Measurements from ENCODE around the gene PHACTR2. TPM values are rescaled to one million over a fixed set of nuclear protein-coding genes. Genes with fewer than 3 reads are reported as not detected.
"Not testable (repeated sequence)": the region's sequence is repeated elsewhere in the genome, so short reads cannot be mapped to it uniquely, and the experiment has no call there.

Gene PHACTR2
- total RNA-seq, 2 experiments from 2014 or later, result 10.7 to 12.2 TPM

DNA sequence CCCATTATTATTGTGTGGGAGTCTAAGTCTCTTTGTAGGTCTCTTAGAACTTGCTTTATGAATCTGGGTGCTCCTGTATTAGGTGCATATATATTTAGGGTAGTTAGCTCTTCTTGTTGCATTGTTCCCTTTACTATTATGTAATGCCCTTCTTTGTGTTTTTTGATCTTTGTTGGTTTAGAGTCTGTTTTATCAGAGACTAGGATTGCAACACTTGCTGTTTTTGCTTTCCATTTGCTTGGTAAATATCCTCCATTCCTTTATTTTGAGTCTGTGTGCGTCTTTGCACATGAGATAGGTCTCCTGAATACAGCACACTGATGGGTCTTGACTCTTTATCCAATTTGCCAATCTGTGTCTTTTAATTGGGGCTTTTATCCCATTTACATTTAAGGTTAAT, 177.3 kb downstream of the PHACTR2 start:
- H3K4me3 Mint-ChIP-seq; CTCF ChIA-PET; intact Hi-C loops (cut with micrococcal nuclease); DNase-seq; H3K27ac Mint-ChIP-seq; H3K27me3 Mint-ChIP-seq (ENCODE audit: low read depth): not testable (repeated sequence)
- H3K4me1 Mint-ChIP-seq (ENCODE audit: low read depth), result peaks cover 29% of the 10 kb centered on the region
- H3K36me3 Mint-ChIP-seq (ENCODE audit: low read depth), result peaks cover 82% of the 10 kb centered on the region
- peaks cover 11% of the 10 kb centered on the region for H3K9me3 Mint-ChIP-seq

DNA sequence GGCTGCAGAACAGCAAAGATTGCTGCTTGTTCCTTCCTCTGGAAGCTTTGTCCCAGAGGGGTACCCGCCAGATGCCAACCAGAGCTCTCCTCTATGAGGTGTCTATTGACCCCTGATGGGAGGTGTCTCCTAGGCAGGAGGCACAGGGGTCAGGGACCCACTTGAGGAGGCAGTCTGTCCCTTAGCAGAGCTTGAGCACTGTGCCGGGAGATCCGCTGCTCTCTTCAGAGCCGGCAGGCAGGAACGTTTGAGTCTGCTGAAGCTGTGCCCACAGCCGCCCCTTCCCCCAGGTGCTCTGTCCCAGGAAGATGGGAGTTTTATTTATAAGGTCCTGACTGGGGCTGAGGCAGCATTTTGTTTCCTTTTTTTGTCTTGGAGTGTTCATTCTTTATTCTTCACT, 179.0 kb downstream of the PHACTR2 start:
- Mint-ChIP-seq H3K4me1 (ENCODE audit: low read depth) (peaks cover 27% of the 10 kb centered on the region), H3K36me3 (ENCODE audit: low read depth) (peaks cover 76% of the 10 kb centered on the region)
- H3K9me3 Mint-ChIP-seq; intact Hi-C loops (cut with micrococcal nuclease); CTCF ChIA-PET; H3K27me3 Mint-ChIP-seq (ENCODE audit: low read depth); H3K4me3 Mint-ChIP-seq; DNase-seq; H3K27ac Mint-ChIP-seq: not testable (repeated sequence)

DNA sequence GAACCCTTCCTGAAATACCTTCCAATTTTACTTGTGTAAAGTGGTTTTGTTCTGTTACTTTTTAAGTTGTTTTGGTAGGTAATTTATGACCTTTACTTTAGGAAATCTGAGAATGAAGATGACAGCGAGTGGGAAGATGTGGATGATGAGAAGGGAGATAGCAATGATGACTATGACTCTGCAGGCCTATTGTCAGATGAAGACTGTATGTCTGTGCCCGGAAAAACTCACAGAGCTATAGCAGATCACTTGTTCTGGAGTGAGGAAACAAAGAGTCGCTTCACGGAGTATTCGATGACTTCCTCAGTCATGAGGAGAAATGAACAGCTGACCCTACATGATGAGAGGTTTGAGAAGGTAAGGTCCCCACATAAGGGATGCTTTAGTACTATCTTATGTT, 179.9 kb downstream of the PHACTR2 start:
- H3K4me1 Mint-ChIP-seq (ENCODE audit: low read depth), result peaks cover 20% of the 10 kb centered on the region
- peaks cover 73% of the 10 kb centered on the region for H3K36me3 Mint-ChIP-seq (ENCODE audit: low read depth)
- no peak for DNase-seq
- H3K27ac Mint-ChIP-seq, result no peak overlapping the region
- H3K9me3 Mint-ChIP-seq, result peaks cover 3% of the 10 kb centered on the region
- CTCF ChIA-PET, result no interaction called here
- no peak overlapping the region for H3K4me3 Mint-ChIP-seq
- intact Hi-C loops (cut with micrococcal nuclease), result no loop called here
- H3K27me3 Mint-ChIP-seq (ENCODE audit: low read depth), result no peaks in the 10 kb centered on the region

DNA sequence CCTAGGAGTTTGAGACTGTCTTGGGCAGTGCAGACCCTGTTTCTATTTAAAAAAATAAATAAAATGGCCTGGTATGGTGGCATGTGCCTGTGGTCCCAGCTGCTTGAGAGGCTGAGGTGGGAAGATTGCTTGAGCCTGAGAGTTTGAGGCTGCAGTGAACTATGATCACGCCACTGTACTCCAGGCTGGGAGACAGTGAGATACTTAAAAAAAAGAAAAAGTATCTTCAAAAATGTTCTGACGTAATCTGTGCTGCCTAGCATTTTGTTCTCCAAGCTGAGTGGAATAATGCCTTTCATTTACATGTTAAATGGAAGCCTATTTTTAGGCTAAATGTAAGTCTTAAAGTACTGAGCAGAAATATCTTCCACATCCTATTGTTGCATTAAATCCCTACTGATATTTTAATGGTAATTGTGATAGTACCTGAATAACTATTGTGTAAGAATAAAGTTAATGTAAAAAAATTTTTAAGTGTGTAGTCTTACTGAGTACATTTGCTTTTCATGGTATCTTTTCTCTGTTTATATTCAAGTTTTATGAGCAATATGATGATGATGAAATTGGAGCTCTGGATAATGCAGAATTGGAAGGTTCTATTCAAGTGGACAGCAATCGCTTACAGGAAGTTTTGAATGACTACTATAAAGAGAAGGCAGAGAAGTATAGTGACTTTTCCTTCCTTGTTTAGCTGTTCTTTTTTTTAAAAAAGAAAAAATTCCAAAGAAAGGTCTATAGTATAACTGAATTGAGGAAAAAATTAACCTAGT, 182.3 kb downstream of the PHACTR2 start:
- H3K9me3 Mint-ChIP-seq, result peaks cover 1% of the 10 kb centered on the region

DNA sequence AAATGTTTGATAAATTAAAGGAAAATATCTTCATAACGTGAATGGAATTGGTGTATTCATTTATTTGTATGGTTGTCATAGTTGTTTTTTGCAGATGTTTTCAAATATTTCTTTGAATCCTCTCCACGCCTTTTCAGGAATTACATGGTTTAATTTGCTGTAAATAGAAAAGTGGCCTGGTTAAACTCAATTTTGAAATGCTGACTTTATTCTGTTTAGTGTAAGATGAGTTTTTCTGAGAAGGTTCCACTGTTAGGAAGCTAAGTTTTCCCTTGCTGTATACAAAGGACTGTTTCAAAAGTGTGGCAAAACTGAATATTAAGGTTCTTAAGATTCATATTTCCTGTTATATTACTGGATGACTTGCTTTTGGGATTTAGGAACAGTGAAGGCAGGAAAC, 186.0 kb downstream of the PHACTR2 start:
- DNase-seq, result no peak
- CTCF ChIA-PET, result interaction anchor here (0.6 kb wide), 1 partner anchor 192 kb away, joined by 3 read pairs; no protein-coding TSS in a partner anchor
- no peaks in the 10 kb centered on the region for H3K27me3 Mint-ChIP-seq (ENCODE audit: low read depth)
- H3K9me3 Mint-ChIP-seq, result peaks cover 6% of the 10 kb centered on the region
- peaks cover 53% of the 10 kb centered on the region for H3K36me3 Mint-ChIP-seq (ENCODE audit: low read depth)
- no peak overlapping the region for H3K4me3 Mint-ChIP-seq
- no peaks in the 10 kb centered on the region for H3K4me1 Mint-ChIP-seq (ENCODE audit: low read depth)
- intact Hi-C loops (cut with micrococcal nuclease), result no loop called here
- H3K27ac Mint-ChIP-seq, result no peak overlapping the region

More for the DNA sequence above, 182.3 kb downstream of the PHACTR2 start:
- intact Hi-C loops (cut with micrococcal nuclease), result no loop called here
- H3K27ac Mint-ChIP-seq, result no peak overlapping the region
- peaks cover 66% of the 10 kb centered on the region for H3K36me3 Mint-ChIP-seq (ENCODE audit: low read depth)
- no peaks in the 10 kb centered on the region for H3K27me3 Mint-ChIP-seq (ENCODE audit: low read depth)
- H3K4me1 Mint-ChIP-seq (ENCODE audit: low read depth), result no peaks in the 10 kb centered on the region
- DNase-seq, result no peak
- CTCF ChIA-PET, result interaction anchor here (0.7 kb wide), 1 partner anchor 27 kb away, joined by 5 read pairs; no protein-coding TSS in a partner anchor
- no peak overlapping the region for H3K4me3 Mint-ChIP-seq

DNA sequence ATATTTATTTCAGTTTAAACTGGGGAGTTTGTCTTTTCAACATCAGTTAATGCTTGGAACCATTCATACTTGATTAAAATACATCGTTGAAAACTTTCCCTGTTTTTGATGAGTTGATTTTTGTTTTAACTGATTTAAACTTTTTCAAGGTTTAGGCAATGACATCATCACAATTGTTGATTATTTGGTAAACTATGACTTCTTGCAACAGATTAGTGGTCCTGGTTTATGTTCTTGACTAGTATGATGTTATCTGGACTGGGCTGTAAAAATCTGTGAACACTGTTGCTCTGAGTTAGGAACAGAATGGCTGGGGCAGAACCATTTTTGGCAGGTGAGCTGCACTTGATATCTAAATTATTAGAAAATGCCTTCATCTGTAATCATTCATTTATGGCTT, 186.5 kb downstream of the PHACTR2 start, which contains the start of gene ZC2HC1B:
Gene ZC2HC1B, plus strand, starts transcription at position 241 of the 400 bp plus-strand sequence. Its CDS starts 66 bp downstream, at position 307.
- CTCF ChIA-PET, result no interaction called here
- no peaks in the 10 kb centered on the region for H3K27me3 Mint-ChIP-seq (ENCODE audit: low read depth)
- H3K4me1 Mint-ChIP-seq (ENCODE audit: low read depth), result no peaks in the 10 kb centered on the region
- H3K36me3 Mint-ChIP-seq (ENCODE audit: low read depth), result peaks cover 50% of the 10 kb centered on the region
- peaks cover 6% of the 10 kb centered on the region for H3K9me3 Mint-ChIP-seq
- no peak within 1 kb of the TSS for H3K27ac Mint-ChIP-seq
- H3K4me3 Mint-ChIP-seq, result no peak within 1 kb of the TSS
- DNase-seq, result no peak
- intact Hi-C loops (cut with micrococcal nuclease), result no loop called here

DNA sequence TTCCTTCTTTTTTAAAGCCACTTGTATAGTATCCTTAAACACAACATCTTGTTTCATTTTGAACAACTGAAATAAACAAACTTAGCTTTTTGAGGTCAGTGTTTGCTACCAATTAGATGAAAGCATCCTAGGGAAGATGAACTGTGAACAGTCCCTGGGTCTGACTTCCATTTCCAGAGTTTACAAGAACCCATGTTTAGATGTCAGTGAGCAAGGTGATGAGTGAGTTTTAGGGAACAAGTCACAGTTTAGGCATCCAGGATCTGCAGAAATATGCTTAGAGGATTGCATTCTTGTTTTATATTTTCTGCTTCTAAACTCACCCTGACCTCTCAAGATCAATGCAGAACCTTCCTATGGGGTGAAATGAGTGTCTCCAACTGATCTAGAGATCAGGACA, 189.5 kb downstream of the PHACTR2 start:
- no peak overlapping the region for H3K4me3 Mint-ChIP-seq
- CTCF ChIA-PET, result no interaction called here
- H3K4me1 Mint-ChIP-seq (ENCODE audit: low read depth), result peaks cover 3% of the 10 kb centered on the region
- H3K27me3 Mint-ChIP-seq (ENCODE audit: low read depth), result no peaks in the 10 kb centered on the region
- intact Hi-C loops (cut with micrococcal nuclease), result no loop called here
- no peak overlapping the region for H3K27ac Mint-ChIP-seq
- H3K9me3 Mint-ChIP-seq, result peaks cover 6% of the 10 kb centered on the region
- DNase-seq, result no peak
- H3K36me3 Mint-ChIP-seq (ENCODE audit: low read depth), result peaks cover 30% of the 10 kb centered on the region

DNA sequence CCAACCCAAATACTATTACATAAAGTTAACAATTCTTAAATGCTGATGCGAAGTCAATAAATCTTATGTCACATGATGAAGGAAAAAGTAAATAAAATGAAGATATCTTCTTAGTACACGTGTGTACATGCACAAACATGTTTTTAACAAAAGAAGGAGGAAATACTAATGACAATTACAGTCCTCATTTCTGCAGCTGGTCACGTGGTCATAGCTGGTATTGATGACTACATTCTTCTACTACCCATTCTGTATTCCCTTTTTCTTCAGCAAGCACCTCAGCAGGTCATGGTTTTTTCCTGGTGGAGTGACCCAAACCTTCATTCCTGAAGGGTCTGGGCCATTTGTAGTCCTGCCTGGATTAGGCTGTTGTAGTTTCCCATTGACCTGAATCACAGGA, 191.0 kb downstream of the PHACTR2 start:
- peaks cover 21% of the 10 kb centered on the region for H3K36me3 Mint-ChIP-seq (ENCODE audit: low read depth)
- H3K4me1 Mint-ChIP-seq (ENCODE audit: low read depth); intact Hi-C loops (cut with micrococcal nuclease); H3K9me3 Mint-ChIP-seq; DNase-seq; CTCF ChIA-PET; H3K27ac Mint-ChIP-seq; H3K4me3 Mint-ChIP-seq; H3K27me3 Mint-ChIP-seq (ENCODE audit: low read depth): not testable (repeated sequence)

DNA sequence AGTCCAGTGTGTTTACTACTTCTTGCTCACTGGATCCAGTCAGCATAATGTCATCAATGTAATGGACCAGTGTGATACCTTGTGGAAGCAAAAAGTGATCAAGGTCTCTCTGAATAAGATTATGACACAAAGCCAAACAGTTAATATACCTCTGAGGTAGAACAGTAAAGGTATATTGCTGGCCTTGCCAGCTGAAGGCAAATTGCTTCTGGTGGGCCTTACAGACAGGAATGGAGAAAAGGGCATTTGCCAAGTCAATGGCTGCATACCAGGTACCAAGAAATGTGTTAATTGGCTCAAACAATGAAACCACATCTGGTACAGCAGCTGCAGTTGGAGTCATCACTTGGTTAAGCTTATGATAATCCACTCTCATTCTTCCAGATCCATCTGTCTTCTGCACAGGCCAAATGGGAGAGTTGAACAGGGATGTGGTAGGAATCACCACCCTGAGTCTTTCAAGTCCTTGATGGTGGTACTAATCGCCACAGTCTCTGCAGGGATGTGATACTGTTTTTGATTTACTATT, 193.5 kb downstream of the PHACTR2 start:
- H3K27ac Mint-ChIP-seq; intact Hi-C loops (cut with micrococcal nuclease); H3K4me3 Mint-ChIP-seq; H3K27me3 Mint-ChIP-seq (ENCODE audit: low read depth); CTCF ChIA-PET; DNase-seq; H3K4me1 Mint-ChIP-seq (ENCODE audit: low read depth); H3K36me3 Mint-ChIP-seq (ENCODE audit: low read depth): not testable (repeated sequence)
- peaks cover 13% of the 10 kb centered on the region for H3K9me3 Mint-ChIP-seq

DNA sequence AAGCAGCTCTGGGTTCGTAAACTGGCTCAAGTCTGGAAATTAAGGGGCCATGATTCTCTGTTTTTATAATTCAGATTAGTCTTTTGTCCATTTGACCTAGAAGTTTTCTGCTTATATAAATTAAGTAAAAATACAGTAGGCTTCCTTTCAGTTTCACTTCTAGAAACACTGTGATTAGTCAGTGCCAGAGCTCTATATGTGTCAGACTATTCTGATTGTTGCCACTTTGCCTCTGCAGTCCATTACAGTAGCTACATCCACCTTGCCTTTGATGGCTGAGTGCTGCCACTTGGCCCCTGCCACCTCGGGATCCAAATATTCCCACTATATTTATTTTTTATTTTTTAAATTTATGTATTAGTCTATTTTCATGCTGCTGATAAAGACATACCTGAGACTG, 194.4 kb downstream of the PHACTR2 start:
- Mint-ChIP-seq H3K4me1 (ENCODE audit: low read depth) (peaks cover 3% of the 10 kb centered on the region), H3K27me3 (ENCODE audit: low read depth) (peaks cover 1% of the 10 kb centered on the region), H3K27ac (no peak overlapping the region), H3K9me3 (peaks cover 10% of the 10 kb centered on the region), H3K36me3 (ENCODE audit: low read depth) (no peaks in the 10 kb centered on the region), H3K4me3 (no peak overlapping the region)
- intact Hi-C loops (cut with micrococcal nuclease), result no loop called here
- CTCF ChIA-PET, result interaction anchor here (1.0 kb wide), 1 partner anchor 11 kb away, joined by 3 read pairs; no protein-coding TSS in a partner anchor
- DNase-seq, result no peak

DNA sequence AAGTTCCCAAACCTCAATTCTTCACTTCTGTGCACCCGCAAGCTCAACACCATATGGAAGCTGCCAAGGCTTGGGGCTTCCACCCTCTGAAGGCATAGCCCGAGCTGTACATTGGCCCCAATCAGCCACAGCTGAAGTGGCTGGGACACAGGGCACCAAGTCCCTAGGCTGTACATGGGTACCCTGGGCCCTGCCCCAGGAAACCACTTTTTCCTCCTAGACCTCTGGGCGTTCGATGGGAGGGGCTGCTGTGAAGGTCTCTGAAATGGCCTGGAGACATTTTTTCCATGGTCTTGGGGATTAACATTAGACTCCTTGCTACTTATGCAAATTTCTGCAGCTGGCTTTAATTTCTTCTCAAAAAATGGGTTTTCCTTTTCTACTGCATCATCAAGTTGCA, 195.8 kb downstream of the PHACTR2 start:
- H3K36me3 Mint-ChIP-seq (ENCODE audit: low read depth); intact Hi-C loops (cut with micrococcal nuclease); H3K27ac Mint-ChIP-seq; H3K27me3 Mint-ChIP-seq (ENCODE audit: low read depth); H3K9me3 Mint-ChIP-seq; H3K4me3 Mint-ChIP-seq; H3K4me1 Mint-ChIP-seq (ENCODE audit: low read depth); DNase-seq: not testable (repeated sequence)
- CTCF ChIA-PET, result interaction anchor here (0.7 kb wide), 1 partner anchor 140 kb away, joined by 3 read pairs; no protein-coding TSS in a partner anchor

DNA sequence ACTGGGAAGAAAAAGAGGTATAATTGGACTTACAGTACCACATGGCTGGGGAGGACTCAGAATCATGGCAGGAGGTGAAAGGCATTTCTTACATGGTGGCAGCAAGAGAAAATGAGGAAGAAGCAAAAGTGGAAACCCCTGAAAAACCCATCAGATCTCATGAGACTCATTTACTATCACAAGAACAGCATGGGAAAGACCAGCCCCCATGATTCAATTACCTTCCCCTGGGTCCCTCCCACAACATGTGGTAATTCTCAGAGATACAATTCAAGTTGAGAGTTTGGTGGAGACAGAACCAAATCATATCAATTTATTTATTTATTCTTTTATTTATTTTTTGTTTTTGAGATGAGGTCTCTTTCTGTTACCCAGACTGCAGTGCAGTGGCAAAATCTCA, 196.7 kb downstream of the PHACTR2 start:
- H3K4me3 Mint-ChIP-seq; H3K36me3 Mint-ChIP-seq (ENCODE audit: low read depth); H3K27ac Mint-ChIP-seq; H3K4me1 Mint-ChIP-seq (ENCODE audit: low read depth); DNase-seq; CTCF ChIA-PET; H3K27me3 Mint-ChIP-seq (ENCODE audit: low read depth); intact Hi-C loops (cut with micrococcal nuclease); H3K9me3 Mint-ChIP-seq: not testable (repeated sequence)
